Measurements from ENCODE around the gene SLC5A11.
"Not testable (repeated sequence)": the region's sequence is repeated elsewhere in the genome, so short reads cannot be mapped to it uniquely, and the experiment has no call there.

Gene SLC5A11

DNA sequence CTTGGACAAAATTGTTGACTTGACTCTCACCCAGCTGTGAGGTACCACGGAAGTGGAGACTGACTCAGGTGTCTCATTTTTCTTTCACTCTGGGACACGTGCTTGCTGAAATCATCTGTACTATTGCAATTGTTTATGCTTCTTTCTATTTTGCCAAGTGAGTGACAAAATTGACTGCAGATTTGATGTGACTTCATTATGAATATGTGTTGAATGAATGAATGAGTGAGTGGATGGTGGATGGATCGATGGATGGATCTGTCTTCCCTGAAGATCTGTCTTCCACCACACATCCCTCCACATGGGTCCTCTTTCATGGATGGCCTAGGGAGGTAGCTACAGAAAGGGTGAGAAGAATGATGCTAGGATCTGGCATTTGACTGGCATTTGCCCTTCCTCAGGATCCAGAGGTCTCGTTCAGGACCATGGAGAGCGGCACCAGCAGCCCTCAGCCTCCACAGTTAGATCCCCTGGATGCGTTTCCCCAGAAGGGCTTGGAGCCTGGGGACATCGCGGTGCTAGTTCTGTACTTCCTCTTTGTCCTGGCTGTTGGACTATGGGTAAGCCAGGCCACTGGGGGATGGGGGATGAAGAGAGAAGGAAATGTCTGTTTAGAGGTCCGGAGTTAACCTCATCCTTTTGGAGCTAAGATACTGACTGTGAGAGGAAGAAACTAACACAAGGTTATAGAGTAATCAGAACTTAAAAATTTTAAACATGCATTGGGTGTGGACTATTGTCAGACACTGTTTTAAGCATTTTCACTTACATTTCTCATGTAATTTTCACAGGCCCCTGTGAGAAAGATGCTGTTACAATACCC, 12.7 kb downstream of the SLC5A11 start:
- DNase-seq (ENCODE audit: low spot score) = no peak

GRCh38 chr16:24861461-24861860, 15.7 kb downstream of the SLC5A11 start:
- DNase-seq (ENCODE audit: low spot score) = no peak

GRCh38 chr16:24863582-24864437, 18.0 kb downstream of the SLC5A11 start:
- no peak for DNase-seq (ENCODE audit: low spot score)

DNA sequence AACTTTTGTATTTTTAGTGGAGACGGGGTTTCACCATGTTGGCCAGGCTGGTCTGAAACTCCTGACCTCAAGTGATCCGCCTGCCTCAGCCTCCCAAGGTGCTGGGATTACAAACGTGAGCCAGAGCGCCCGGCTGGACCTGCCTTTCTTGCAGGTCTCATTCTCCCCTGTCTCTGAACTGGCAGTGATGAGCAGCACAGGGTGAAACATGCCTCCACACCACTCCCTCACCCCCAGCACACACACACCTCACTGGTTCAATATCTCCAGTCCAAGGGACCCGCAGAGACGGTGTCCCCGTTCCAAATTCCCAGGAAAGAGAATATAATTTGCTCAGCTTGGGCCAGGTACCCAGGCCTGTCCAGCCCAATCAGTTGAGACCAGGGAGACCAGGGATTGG, 23.3 kb downstream of the SLC5A11 start:
- DNase-seq (ENCODE audit: low spot score) = no peak

DNA sequence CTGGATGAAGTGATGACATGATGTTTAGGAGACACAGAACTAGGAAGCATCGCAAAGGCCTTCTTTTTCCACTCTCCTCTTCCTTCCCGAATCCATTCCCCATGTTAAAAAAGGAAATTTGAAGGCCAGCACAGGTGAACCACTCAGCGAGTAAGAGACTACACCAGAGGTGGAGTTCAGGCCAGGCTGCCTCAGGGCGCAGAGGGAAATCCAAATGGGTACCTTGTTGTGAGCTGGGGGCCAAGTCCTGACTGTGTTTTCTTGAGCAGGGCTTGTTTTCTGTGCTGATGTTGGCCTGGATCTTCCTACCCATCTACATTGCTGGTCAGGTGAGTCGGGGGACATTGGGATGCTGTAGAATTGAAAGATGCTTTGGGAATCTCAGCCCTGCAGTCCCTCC, 26.1 kb downstream of the SLC5A11 start:
- no peak for DNase-seq (ENCODE audit: low spot score)

DNA sequence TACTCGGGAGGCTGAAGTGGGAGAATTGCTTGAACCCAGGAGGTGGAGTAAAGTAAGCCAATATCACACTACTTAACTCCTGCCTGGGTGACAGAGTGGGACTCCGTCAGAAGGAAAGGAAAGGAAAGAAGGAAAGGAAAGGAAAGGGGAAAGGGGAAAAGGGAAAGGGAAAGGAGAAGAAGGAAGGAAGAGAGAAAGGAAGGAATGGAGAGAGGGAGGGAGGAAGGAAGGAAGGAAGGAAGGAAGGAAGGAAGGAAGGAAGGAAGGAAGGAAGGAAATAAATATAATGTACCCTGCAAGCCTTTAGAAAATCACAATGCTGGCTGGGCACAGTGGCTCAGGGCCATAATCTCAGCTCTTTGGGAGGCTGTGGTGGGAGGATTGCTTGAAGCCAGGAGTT, 27.3 kb downstream of the SLC5A11 start:
- DNase-seq (ENCODE audit: low spot score) = no peak

DNA sequence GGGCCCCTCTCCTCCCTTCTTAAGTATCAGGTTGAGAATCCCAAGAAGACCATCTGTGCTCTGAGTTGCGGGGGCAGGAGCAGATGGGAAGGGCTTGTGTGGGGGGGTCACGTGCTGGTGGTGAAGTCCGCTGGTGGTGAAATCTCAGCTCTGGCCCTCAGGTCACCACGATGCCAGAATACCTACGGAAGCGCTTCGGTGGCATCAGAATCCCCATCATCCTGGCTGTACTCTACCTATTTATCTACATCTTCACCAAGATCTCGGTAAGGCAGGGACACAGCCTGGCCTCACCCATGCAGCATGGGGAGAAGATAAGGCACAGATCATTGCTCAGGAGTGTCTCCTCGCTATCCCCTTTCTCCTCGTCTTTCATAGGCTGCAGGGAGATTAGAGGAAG, 29.7 kb downstream of the SLC5A11 start:
- no peak for DNase-seq (ENCODE audit: low spot score)

- DNase-seq (ENCODE audit: low spot score) = no peak
Observed at GRCh38 chr16:24876231-24876630, 30.5 kb downstream of the SLC5A11 start.

GRCh38 chr16:24879684-24880083, 33.9 kb downstream of the SLC5A11 start:
- DNase-seq (ENCODE audit: low spot score) = no peak

DNA sequence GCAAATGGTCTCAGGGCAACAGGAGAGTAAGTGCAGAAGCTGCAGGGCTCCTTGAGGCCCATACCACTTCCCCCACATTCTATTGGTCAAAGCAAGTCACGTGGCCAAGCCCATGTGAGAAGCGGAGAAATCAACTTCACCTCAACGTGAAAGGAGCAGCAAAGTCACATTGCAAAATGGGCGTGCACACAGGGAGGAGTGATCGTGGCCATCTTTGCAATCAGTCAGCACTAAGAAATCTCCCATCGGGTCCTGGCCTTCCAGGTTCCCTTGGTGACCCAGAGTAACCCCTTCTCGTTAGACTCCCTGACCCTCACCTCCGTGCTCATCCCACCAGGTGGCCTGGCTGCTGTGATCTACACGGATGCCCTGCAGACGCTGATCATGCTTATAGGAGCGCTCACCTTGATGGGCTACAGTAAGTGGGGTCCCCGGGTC, 38.0 kb downstream of the SLC5A11 start:
- DNase-seq (ENCODE audit: low spot score) = no peak

DNA sequence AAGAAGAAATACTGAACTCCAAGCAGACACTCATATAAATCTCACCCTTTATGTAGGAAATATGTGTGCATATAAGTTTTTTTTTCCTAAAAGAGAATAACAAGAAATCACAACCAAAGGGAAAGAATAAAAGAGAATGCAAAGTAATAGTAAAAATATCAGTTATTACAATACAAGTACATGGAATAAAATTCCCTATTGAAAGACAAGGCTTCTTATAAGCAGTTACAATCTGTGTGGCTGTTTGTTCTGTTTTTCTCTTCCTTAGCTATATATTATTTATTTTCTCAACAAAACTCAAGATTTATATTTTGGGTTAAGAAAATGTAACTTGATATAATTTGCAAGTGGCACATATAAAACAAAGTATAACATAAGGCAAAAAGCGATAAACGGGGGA, 41.7 kb downstream of the SLC5A11 start:
- no peak for DNase-seq (ENCODE audit: low spot score)

GRCh38 chr16:24890746-24891145, 45.0 kb downstream of the SLC5A11 start:
- no peak for DNase-seq (ENCODE audit: low spot score)

DNA sequence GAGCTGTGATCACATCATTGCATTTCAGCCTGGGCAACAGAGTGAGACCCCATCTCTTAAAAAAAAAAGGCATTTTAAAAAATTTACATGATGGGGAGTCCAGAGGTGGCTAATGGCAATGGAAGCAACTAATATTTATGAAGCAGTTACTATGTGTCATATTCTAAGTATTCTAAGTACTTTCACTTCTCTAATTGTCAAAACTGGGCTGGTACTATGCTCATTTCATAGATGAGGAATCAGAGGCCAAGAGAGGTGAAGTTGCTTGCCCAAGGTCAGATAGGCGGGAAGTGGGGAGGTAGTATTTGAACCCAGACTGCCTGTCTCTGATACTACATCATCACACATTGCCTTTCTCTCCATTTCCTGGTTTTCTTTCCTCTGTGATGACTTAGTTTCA, 50.7 kb downstream of the SLC5A11 start:
- DNase-seq (ENCODE audit: low spot score) = no peak

GRCh38 chr16:24897522-24897921, 51.8 kb downstream of the SLC5A11 start:
- not testable (repeated sequence) for DNase-seq (ENCODE audit: low spot score)

- DNase-seq (ENCODE audit: low spot score) = no peak
Observed at GRCh38 chr16:24900230-24900629, 54.5 kb downstream of the SLC5A11 start.

DNA sequence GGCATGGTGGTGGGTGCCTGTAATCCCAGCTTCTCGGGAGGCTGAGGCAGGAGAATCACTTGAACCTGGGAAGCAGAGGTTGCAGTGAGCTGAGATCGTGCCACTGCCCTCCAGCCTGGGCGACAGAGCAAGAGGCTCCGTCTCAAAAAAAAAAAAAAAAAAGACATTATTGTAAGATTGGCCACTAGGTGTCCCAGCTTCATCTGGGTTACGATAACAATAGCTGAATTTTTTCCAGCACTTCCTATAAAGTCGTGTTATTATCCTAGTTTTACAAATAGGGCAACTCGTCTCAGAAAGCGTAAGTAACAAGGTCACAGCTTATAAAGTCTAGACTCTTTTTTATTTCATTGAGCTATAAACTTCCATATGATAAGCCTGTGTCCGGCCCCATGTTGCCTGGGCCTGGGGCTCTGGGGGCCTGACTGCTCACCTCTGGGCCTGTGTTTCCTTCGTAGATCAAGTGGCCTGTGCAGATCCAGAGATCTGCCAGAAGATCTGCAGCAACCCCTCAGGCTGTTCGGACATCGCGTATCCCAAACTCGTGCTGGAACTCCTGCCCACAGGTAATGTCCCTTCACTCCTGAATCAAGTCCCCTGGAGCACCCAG, 60.5 kb downstream of the SLC5A11 start:
- DNase-seq (ENCODE audit: low spot score) = no peak

GRCh38 chr16:24906901-24907300, 61.1 kb downstream of the SLC5A11 start:
- no peak for DNase-seq (ENCODE audit: low spot score)

GRCh38 chr16:24908716-24909115, 63.0 kb downstream of the SLC5A11 start:
- no peak for DNase-seq (ENCODE audit: low spot score)

GRCh38 chr16:24909856-24910255, 64.1 kb downstream of the SLC5A11 start:
- DNase-seq (ENCODE audit: low spot score) = no peak

DNA sequence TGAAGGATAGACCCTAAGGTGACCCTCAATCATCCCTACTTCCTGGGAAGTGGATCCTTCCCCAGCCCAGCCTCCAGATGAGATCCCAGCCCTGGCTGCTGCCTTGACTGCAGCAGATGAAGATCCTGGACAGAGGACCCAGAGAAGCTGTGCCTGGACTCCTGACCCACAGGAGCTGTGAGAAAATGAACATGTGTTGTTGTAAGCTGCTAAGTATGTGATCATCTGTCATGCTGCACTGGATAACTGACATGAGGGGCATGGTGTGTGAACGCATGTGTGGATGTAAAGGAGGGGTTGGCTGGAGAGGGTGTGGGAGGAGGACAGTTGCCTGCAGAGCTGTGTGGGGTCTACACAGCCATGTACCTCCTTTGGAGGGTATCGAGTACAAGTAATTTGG, 69.3 kb downstream of the SLC5A11 start:
- no peak for DNase-seq (ENCODE audit: low spot score)

GRCh38 chr16:24915576-24915975, 69.8 kb downstream of the SLC5A11 start:
- DNase-seq (ENCODE audit: low spot score) = no peak

GRCh38 chr16:24917236-24917635, 71.5 kb downstream of the SLC5A11 start:
- DNase-seq (ENCODE audit: low spot score) = no peak

GRCh38 chr16:24917891-24918290, 72.1 kb downstream of the SLC5A11 start:
- no peak for DNase-seq (ENCODE audit: low spot score)

Data from left forelimb (tissue), 1 donor.